HG03097 (cell line): ENCODE data around the gene C8G.

Experiments
- ATAC-seq: cut with Tn5 transposase; IDR thresholded peaks from one replicate; pipeline ENCODE4 v1.9.1; 2021; ENCODE audit not compliant: unreplicated experiment, low FRiP score

Gene C8G

GRCh38 chr9:136944519-136945332 is at the start of gene C8G, which contains the start of gene FBXW5:
Gene C8G, plus strand, starts transcription at chr9:136945243. Its CDS starts 78 bp downstream, at chr9:136945321.
Gene FBXW5, minus strand, starts transcription at chr9:136944738. Its CDS starts 655 bp downstream, at chr9:136944083.
- peak; percentile 78 for ATAC-seq

- ATAC-seq: no peak
These were observed 49.0 kb upstream of the C8G start for GRCh38 chr9:136896027-136896426.

GRCh38 chr9:136898483-136899100 is 46.5 kb upstream of the C8G start:
- ATAC-seq: no peak

- ATAC-seq: no peak
These were observed 45.8 kb upstream of the C8G start for GRCh38 chr9:136899196-136899595.

- no peak for ATAC-seq
These were observed 44.5 kb upstream of the C8G start for GRCh38 chr9:136900556-136900955.

- ATAC-seq: no peak
These were observed 44.0 kb upstream of the C8G start for GRCh38 chr9:136900988-136901515.

- no peak for ATAC-seq
These were observed 43.4 kb upstream of the C8G start for GRCh38 chr9:136901516-136902258.

GRCh38 chr9:136902259-136902821 is 42.7 kb upstream of the C8G start:
- no peak for ATAC-seq

- no peak for ATAC-seq
These were observed 41.9 kb upstream of the C8G start for GRCh38 chr9:136903041-136903554.

- ATAC-seq: no peak
These were observed 38.8 kb upstream of the C8G start for GRCh38 chr9:136906266-136906665.

- ATAC-seq: no peak
These were observed 37.8 kb upstream of the C8G start for GRCh38 chr9:136907011-136907914.

- ATAC-seq: no peak
These were observed 34.7 kb upstream of the C8G start for GRCh38 chr9:136910197-136910900.

- no peak for ATAC-seq
These were observed 34.2 kb upstream of the C8G start for GRCh38 chr9:136910901-136911245.

GRCh38 chr9:136913701-136914438 is 31.2 kb upstream of the C8G start:
- no peak for ATAC-seq

GRCh38 chr9:136915632-136916329 is 29.3 kb upstream of the C8G start:
- ATAC-seq: no peak

- ATAC-seq: no peak
These were observed 28.5 kb upstream of the C8G start for GRCh38 chr9:136916330-136917184.

- ATAC-seq: no peak
These were observed 27.1 kb upstream of the C8G start for GRCh38 chr9:136917902-136918301.
